Measurements from ENCODE around the gene LRCOL1. TPM values are rescaled to one million over a fixed set of nuclear protein-coding genes. Genes with fewer than 3 reads are reported as not detected.
A peak's percentile ranks its signal among the peaks of the same experiment; 100 is the strongest.

Gene LRCOL1
- total RNA-seq, 1 experiment from 2014 or later: not detected

- ChIA-PET POLR2A (no interaction called here), CTCF (no interaction called here), RAD21 (ENCODE audit: low non-redundant PET in 1 of 2, low total read pairs in 2 of 2, uncharacterized antibody in 2 of 2, unreplicated experiment in 2 of 2) (no interaction called here)
- Histone ChIP-seq H3K27me3 (ENCODE audit: insufficient read depth, low read length) (no peaks in the 10 kb centered on the region), H3K9me3 (ENCODE audit: control insufficient read depth in 1 of 2, insufficient read depth in 1 of 2, low read depth in 1 of 2, low read length in 2 of 2) (no peaks in the 10 kb centered on the region), H3K79me2 (ENCODE audit: insufficient read depth, low read length) (no peaks in the 10 kb centered on the region), H3K4me2 (ENCODE audit: low read length) (no peak overlapping the region), H3K4me3 (replicated peaks in 1 of 2; ENCODE audit: low read depth in 1 of 2, low read length in 2 of 2) (no peak overlapping the region), H3K9ac (ENCODE audit: low read length) (no peak overlapping the region), H3K27ac (ENCODE audit: low read depth, low read length) (no peak overlapping the region), H4K20me1 (ENCODE audit: insufficient read depth) (no peaks in the 10 kb centered on the region), H3K36me3 (ENCODE audit: control insufficient read depth in 1 of 2, insufficient read depth in 2 of 2, low read length in 2 of 2) (no peaks in the 10 kb centered on the region), H3K9me2 (ENCODE audit: insufficient read depth) (no peaks in the 10 kb centered on the region), H3K4me1 (ENCODE audit: control insufficient read depth in 1 of 2, insufficient read depth in 2 of 2, low read length in 2 of 2) (peaks cover 8 to 28% of the 10 kb centered on the region in 2 experiments), H2AFZ (ENCODE audit: low read depth, low read length, poor library complexity, severe bottlenecking) (no peak overlapping the region)
- no peak for TF ChIP-seq CTCF (IDR thresholded peaks at IDR 0.05 in 2 of 3, conservative IDR thresholded peaks at IDR 0.05 in 1 of 3; ENCODE audit: borderline replicate concordance in 1 of 3, insufficient read depth in 1 of 3, low read depth in 2 of 3, low read length in 2 of 3)
- no TSS peak for BruUV-seq (replicated peaks)
- no peak for ATAC-seq
- no peak for DNase-seq (ENCODE audit: low read depth, low spot score)
- intact Hi-C loops (cut with micrococcal nuclease): no loop called here
Measured at GRCh38 chr12:132595183-132595582, 15.2 kb downstream of the LRCOL1 start.

- POLR2A ChIA-PET: no interaction called here
- peak; percentile 100 for ATAC-seq
- peaks cover 8 to 25% of the 10 kb centered on the region in 2 experiments for H3K4me1 ChIP-seq (ENCODE audit: control insufficient read depth in 1 of 2, insufficient read depth in 2 of 2, low read length in 2 of 2)
- peak; percentile 95 for DNase-seq (ENCODE audit: low read depth, low spot score)
- 0 out of 2 replicates have a peak overlapping the region, but pooled peaks have one; percentile 23 for H3K9ac ChIP-seq (ENCODE audit: low read length)
- no peaks in the 10 kb centered on the region for H3K36me3 ChIP-seq (ENCODE audit: control insufficient read depth in 1 of 2, insufficient read depth in 2 of 2, low read length in 2 of 2)
- intact Hi-C loops (cut with micrococcal nuclease): no loop called here
- no peaks in the 10 kb centered on the region for H3K9me2 ChIP-seq (ENCODE audit: insufficient read depth)
- peak overlapping the region; percentile 72 for H2AFZ ChIP-seq (ENCODE audit: low read depth, low read length, poor library complexity, severe bottlenecking)
- H3K79me2 ChIP-seq (ENCODE audit: insufficient read depth, low read length): no peaks in the 10 kb centered on the region
- peak overlapping the region; percentile 22 to 49 for H3K4me3 ChIP-seq (replicated peaks in 1 of 2; ENCODE audit: low read depth in 1 of 2, low read length in 2 of 2)
- no peaks in the 10 kb centered on the region for H3K27me3 ChIP-seq (ENCODE audit: insufficient read depth, low read length)
- no TSS peak for BruUV-seq (replicated peaks)
- peak overlapping the region; percentile 21; the same call in 1 of the 2 replicates for H3K27ac ChIP-seq (ENCODE audit: low read depth, low read length)
- H3K9me3 ChIP-seq (ENCODE audit: control insufficient read depth in 1 of 2, insufficient read depth in 1 of 2, low read depth in 1 of 2, low read length in 2 of 2): no peaks in the 10 kb centered on the region
- H4K20me1 ChIP-seq (ENCODE audit: insufficient read depth): no peaks in the 10 kb centered on the region
- RAD21 ChIA-PET (ENCODE audit: low non-redundant PET in 1 of 2, low total read pairs in 2 of 2, uncharacterized antibody in 2 of 2, unreplicated experiment in 2 of 2): no interaction called here
- CTCF ChIA-PET: no interaction called here
- peak overlapping the region; percentile 82 for H3K4me2 ChIP-seq (ENCODE audit: low read length)
- TF ChIP-seq REST (IDR thresholded peaks at IDR 0.05; ENCODE audit: low read depth) (no peak), POLR2A (IDR thresholded peaks at IDR 0.05; ENCODE audit: borderline replicate concordance, extremely low read depth, insufficient read depth, insufficient read length) (peak; percentile 57), ATF3 (IDR thresholded peaks at IDR 0.05) (no peak), POLR2AphosphoS5 (IDR thresholded peaks at IDR 0.05; ENCODE audit: low read depth, low read length) (peak; percentile 77), JUND (IDR thresholded peaks at IDR 0.05) (no peak), ZFX (IDR thresholded peaks at IDR 0.05) (no peak), SIN3A (IDR thresholded peaks at IDR 0.05; ENCODE audit: low read depth) (no peak), ELF1 (IDR thresholded peaks at IDR 0.05; ENCODE audit: borderline replicate concordance, low read depth) (no peak), CTCF (IDR thresholded peaks at IDR 0.05 in 2 of 3, conservative IDR thresholded peaks at IDR 0.05 in 1 of 3; ENCODE audit: borderline replicate concordance in 1 of 3, insufficient read depth in 1 of 3, low read depth in 2 of 3, low read length in 2 of 3) (no peak), SP1 (IDR thresholded peaks at IDR 0.05; ENCODE audit: low read depth) (peak; percentile 48), RAD21 (IDR thresholded peaks at IDR 0.05; ENCODE audit: low read depth) (no peak), EZH2 (IDR thresholded peaks at IDR 0.05) (no peak), TCF7L2 (IDR thresholded peaks at IDR 0.05; ENCODE audit: borderline replicate concordance, extremely low read depth, insufficient read depth, insufficient read length) (no peak)
Measured at GRCh38 chr12:132593938-132594358, 16.4 kb downstream of the LRCOL1 start.
